Stimulated activated CD8-positive, alpha-beta memory T cell treated with anti-CD3 and anti-CD28 coated beads, Interleukin-4, amount 100 ng/mL, for 24 hours (primary cell): Measurements from ENCODE around the gene SPINK2.
A peak's percentile ranks its signal among the peaks of the same experiment; 100 is the strongest.

Source experiments
- DNase-seq: peaks from one replicate; pipeline ENCODE4 v3.0.0-alpha.2; 2020; ENCODE audit warnings: low read depth

The SPINK2 gene

DNA sequence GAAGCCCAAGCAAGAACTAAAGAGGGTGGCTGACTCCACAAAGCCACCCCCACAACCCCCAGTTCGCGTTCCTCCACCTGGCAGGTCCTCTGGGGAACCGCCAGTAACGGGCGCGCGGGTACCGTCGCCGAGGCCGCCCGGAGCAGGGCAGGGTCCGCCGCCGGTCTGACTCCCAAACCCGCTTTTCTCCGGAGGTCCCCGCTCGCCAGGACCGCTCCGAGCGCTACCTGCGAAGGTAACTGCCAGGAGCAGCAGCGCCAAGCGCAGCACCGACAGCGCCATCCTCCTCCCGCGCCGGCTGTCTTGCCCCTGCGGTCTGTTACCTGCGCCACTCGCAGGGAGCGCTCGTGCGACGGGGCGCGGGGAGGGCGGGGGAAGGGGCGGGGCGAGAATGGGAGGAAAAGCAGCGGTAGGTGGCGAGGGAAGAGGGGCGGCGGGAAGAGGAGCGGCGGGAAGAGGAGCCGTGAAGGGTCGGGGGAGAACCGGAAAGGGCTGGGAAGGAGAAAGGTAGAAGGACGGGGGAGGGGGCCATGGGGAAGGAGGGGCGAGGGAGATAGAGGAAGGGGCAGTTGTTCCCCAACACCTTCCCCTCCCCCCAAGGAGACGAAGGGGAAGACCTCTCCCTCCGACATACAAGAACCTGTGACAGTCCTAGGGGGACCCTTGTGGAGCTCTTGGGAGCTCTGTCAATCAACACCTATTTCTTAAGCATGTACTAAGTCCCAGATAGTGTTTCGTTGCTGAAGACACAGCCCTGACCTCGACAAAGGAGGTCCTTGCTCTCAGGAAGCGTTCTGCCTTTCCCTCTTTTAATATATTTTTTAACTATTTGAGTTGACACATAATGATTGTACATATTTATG is at the start of gene SPINK2:
Gene SPINK2 (minus strand): TSS at position 321 of the 863 bp plus-strand sequence. CDS start 39 bp downstream, at position 282.
- DNase-seq: peak; percentile 36

- DNase-seq: no peak
Observed at GRCh38 chr4:56870946-56871345, 49.4 kb upstream of the SPINK2 start.

GRCh38 chr4:56863441-56864139 is 42.1 kb upstream of the SPINK2 start:
- no peak for DNase-seq

DNA sequence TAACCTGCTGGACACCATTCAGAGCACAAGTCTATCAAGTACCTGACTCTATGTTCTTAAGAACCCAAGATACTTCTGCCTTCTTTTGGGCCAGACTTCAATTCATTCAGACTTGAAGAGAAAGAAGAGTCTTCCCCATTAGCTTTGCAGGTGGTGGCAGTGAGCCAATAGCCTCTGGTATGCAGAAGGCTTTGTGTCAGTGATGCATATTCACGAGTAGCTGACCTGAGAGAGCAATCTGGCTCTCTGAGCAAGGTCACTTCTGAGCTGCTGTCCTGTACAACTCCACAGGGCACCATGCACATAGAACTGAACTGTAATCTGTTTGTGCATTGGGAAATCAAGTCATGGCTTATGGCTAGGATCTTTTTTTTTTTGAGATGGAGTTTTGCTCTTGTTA is 39.9 kb upstream of the SPINK2 start:
- DNase-seq: no peak

GRCh38 chr4:56860781-56861180 is 39.3 kb upstream of the SPINK2 start:
- DNase-seq: no peak

GRCh38 chr4:56859841-56860240 is 38.3 kb upstream of the SPINK2 start:
- no peak for DNase-seq

- no peak for DNase-seq
Observed at GRCh38 chr4:56857601-56858309, 36.3 kb upstream of the SPINK2 start.

- no peak for DNase-seq
Observed at GRCh38 chr4:56856656-56857055, 35.2 kb upstream of the SPINK2 start.

DNA sequence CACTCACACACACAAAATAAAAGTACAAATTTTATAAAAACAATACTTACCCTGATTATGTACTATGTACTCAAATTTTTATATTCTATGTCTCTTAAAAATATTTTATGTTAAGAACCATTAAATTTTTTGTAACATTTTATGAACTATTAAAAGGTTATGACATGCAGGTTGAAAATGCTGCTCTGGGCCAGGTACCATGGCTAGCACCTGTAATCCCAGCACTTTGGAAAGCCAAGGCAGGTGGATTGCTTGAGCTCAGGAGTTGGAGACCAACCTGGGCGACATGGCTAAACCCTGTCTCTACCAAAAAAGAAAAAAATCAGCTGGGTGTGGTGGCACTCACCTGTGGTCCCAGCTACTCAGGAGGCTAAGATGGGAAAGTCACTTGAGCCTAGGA is 29.4 kb upstream of the SPINK2 start:
- DNase-seq: no peak

DNA sequence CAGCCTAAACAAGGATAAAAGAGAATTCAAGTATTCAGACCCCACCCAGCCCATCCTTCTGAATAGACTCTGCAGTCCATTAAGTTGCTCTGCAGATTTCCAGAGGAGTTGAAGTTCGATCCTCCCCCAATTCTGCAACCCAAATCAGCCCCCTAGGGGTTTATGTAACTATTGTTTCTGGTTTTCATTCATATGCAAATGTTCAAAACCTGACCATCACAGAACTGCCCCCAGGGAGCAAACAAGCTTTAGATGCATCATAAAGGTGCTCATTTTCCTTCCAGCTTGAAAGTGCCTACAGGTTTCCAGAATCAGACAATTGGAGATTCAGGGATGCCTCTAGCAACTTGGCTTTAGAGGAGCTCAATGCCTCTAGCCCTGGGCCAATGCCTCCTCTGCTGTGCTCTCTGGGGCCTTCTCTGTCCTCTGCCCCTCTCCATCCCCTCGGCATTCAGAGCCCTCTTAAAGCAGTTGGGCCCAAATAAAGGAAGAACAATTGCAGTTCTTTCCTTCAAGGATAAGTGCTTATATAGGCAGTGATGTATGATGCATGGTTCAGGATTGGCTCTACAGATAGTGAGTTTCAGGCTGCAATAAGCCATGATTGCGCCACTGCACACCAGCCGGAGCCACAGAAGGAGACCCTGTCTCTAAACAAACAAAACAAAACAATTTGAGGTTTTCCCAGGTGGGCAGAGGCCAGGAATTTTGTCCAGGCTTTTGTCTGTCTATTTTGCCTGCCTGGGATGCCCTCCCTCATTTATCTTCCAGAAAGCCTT is 23.5 kb upstream of the SPINK2 start:
- no peak for DNase-seq

GRCh38 chr4:56843421-56843899 is 22.0 kb upstream of the SPINK2 start:
- DNase-seq: no peak

DNA sequence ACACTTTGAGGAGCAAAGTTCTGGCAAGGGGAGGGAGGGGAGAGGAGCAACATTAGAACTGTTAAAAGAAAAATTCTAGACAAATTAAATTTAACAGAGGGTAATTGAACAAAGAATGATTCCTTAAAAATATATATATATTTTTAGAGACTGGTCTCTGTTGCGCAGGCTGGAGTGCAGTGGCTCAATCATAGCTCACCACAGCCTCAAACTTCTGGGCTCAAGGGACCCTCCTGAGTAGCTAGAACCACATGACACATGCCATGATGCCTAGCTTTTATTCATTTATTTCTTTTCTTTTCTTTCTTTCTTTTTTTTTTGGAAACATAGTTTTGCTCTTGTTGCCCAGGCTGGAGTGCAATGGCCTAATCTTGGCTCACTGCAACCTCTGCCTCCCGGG is 19.1 kb upstream of the SPINK2 start:
- DNase-seq: no peak

- no peak for DNase-seq
Observed at GRCh38 chr4:56828784-56829535, 7.5 kb upstream of the SPINK2 start.

DNA sequence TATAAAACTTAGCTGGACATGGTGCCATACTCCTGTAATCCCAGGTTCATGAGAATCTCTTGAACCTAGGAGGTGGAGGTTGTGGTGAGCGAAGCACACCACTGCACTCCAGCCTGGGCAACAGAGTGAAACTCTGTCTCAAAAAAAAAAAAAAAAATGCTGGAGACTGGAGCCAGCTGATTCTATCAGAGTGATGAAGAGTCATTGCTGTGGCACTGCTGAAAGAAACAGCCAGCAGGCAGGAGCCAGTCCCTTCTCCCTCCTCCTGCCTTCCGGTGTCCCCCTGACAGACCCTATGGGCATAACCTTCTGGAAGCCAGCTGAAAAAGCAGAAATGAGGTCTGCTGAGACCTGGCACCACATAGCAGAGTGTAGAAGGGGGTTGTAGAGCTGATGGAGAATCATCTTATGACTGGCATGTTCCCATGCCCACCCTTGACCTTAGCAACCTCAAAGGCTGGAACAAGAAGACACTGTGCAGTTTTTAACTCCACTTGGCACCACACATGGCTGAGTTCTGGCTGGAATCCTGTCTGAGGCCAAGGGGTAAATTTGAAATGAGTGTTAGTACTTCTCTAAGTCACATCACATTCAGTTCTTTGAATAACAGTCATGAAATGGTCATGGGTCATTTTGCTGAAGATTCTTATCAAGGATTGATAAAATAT is 2.6 kb upstream of the SPINK2 start:
- DNase-seq: no peak

- DNase-seq: no peak
Observed at GRCh38 chr4:56818797-56819196, 2.7 kb downstream of the SPINK2 start.

- peak; percentile 12 for DNase-seq
Observed at GRCh38 chr4:56817840-56818491, 3.5 kb downstream of the SPINK2 start.

DNA sequence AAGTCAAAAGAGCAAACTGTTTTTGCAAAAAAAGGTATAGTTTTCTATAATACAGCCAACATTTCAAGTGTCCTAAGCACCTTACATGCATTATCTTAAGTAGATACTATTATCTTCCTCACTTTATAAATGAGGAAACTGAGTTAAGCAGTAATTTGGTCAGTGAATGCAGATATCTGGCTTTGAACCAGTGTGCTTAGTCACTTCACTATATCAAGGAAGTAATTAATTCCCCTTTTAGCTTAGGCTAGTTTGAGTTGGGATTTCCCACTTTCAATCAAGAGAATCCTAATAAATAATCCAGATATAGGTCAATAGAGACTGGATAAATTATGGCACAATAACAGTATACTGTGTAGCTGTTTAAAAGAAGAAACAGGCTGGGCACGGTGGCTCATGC is 14.8 kb downstream of the SPINK2 start:
- no peak for DNase-seq

GRCh38 chr4:56804551-56804950 is 16.9 kb downstream of the SPINK2 start:
- no peak for DNase-seq

DNA sequence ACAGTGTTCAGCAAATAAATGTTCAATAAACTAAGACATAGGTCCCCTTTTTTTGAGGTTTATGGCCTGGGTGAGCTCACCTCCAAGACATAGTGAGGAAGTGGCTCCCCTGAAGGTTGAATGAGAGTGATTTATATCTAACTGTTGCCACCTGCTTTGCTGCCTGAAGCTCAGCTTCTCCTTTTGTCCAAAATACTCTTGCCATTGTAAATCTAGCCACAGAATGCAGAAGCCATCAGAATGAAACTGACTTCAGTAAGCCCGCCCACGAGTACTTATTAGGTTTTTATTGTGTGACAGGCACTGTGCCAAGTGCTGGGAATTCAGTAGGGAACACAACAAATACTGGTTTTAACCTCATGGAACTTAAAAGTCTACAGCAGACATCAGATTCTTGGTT is 18.0 kb downstream of the SPINK2 start:
- DNase-seq: no peak
